ENCODE results near the gene TBCD.

- TF ChIP-seq CTCF (IDR thresholded peaks at IDR 0.05; ENCODE audit: insufficient read depth, low read length, poor library complexity, severe bottlenecking) (no peak), EZH2phosphoT487 (conservative IDR thresholded peaks at IDR 0.05; ENCODE audit: low read length) (no peak)
Observed at GRCh38 chr17:82871056-82871775, 119.4 kb downstream of the TBCD start.
